ENCODE measurements around the gene NEDD4L. TPM values are rescaled to one million over a fixed set of nuclear protein-coding genes. Genes with fewer than 3 reads are reported as not detected.
A peak's percentile ranks its signal among the peaks of the same experiment; 100 is the strongest.

NEDD4L gene
- total RNA-seq, 1 experiment from 2014 or later: 108 TPM

DNA sequence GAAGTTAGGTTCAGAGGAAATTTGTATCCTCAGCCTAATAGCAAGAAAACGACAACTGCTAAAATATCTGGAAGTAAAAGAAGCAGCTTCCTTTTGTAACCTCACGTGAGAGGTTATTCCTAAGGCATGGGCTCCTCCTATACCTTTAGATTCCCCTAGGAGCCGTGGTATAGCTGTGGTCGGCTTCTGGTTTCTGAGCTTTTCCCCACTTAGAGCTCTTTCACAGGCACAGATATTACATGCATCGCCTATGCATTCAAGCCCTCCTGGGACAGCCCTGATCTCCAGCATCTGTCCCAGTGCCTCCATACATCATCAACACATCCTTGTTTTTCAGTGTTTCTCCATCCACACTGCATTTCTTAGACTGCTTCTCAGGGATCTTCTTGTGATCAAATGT lies 295.9 kb downstream of the NEDD4L start:
- peaks cover 84% of the 10 kb centered on the region for H3K36me3 Mint-ChIP-seq (ENCODE audit: insufficient read depth, unreplicated experiment)
- H3K27ac Mint-ChIP-seq (ENCODE audit: low read depth, unreplicated experiment): peak overlapping the region; percentile 48
- intact Hi-C loops (cut with micrococcal nuclease): loop anchor here (10.0 kb wide), 1 partner anchor 155 kb away; no protein-coding TSS in a partner anchor

GRCh38 chr18:58341916-58342315 lies 297.9 kb downstream of the NEDD4L start:
- Mint-ChIP-seq H3K27me3 (ENCODE audit: insufficient read depth, unreplicated experiment) (no peaks in the 10 kb centered on the region), H3K4me1 (ENCODE audit: insufficient read depth, unreplicated experiment) (peaks cover 5% of the 10 kb centered on the region), H3K27ac (ENCODE audit: low read depth, unreplicated experiment) (no peak overlapping the region), H3K9me3 (ENCODE audit: unreplicated experiment) (no peaks in the 10 kb centered on the region), H3K4me3 (ENCODE audit: unreplicated experiment) (no peak overlapping the region), H3K36me3 (ENCODE audit: insufficient read depth, unreplicated experiment) (peaks cover 70% of the 10 kb centered on the region)
- DNase-seq (ENCODE audit: unreplicated experiment): no peak
- CTCF ChIA-PET: interaction anchor here (0.7 kb wide), 1 partner anchor 11 kb away, joined by 3 read pairs; no protein-coding TSS in a partner anchor
- TF ChIP-seq, protein P1, sequence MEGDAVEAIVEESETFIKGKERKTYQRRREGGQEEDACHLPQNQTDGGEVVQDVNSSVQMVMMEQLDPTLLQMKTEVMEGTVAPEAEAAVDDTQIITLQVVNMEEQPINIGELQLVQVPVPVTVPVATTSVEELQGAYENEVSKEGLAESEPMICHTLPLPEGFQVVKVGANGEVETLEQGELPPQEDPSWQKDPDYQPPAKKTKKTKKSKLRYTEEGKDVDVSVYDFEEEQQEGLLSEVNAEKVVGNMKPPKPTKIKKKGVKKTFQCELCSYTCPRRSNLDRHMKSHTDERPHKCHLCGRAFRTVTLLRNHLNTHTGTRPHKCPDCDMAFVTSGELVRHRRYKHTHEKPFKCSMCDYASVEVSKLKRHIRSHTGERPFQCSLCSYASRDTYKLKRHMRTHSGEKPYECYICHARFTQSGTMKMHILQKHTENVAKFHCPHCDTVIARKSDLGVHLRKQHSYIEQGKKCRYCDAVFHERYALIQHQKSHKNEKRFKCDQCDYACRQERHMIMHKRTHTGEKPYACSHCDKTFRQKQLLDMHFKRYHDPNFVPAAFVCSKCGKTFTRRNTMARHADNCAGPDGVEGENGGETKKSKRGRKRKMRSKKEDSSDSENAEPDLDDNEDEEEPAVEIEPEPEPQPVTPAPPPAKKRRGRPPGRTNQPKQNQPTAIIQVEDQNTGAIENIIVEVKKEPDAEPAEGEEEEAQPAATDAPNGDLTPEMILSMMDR (IDR thresholded peaks at IDR 0.05; ENCODE audit: unreplicated experiment): no peak
- POLR2A ChIA-PET: interaction anchor here (1.1 kb wide), 1 partner anchor 15 kb away, joined by 3 read pairs; no protein-coding TSS in a partner anchor
- intact Hi-C loops (cut with micrococcal nuclease): no loop called here
- BruUV-seq (replicated peaks): no TSS peak

More for the DNA sequence above, 295.9 kb downstream of the NEDD4L start:
- no peak for DNase-seq (ENCODE audit: unreplicated experiment)
- TF ChIP-seq, protein P1 (IDR thresholded peaks at IDR 0.05; ENCODE audit: unreplicated experiment): no peak
- ChIA-PET CTCF (interaction anchor here (0.6 to 1.2 kb wide), 3 partner anchors 14 to 297 kb away, joined by 3 to 8 read pairs (median 3); no protein-coding TSS in a partner anchor), POLR2A (interaction anchor here (0.9 kb wide), 1 partner anchor 108 kb away, joined by 3 read pairs; no protein-coding TSS in a partner anchor)
- H3K4me1 Mint-ChIP-seq (ENCODE audit: insufficient read depth, unreplicated experiment): peaks cover 5% of the 10 kb centered on the region
- no peak overlapping the region for H3K4me3 Mint-ChIP-seq (ENCODE audit: unreplicated experiment)
- no TSS peak for BruUV-seq (replicated peaks)
- H3K27me3 Mint-ChIP-seq (ENCODE audit: insufficient read depth, unreplicated experiment): no peaks in the 10 kb centered on the region
- H3K9me3 Mint-ChIP-seq (ENCODE audit: unreplicated experiment): no peaks in the 10 kb centered on the region

DNA sequence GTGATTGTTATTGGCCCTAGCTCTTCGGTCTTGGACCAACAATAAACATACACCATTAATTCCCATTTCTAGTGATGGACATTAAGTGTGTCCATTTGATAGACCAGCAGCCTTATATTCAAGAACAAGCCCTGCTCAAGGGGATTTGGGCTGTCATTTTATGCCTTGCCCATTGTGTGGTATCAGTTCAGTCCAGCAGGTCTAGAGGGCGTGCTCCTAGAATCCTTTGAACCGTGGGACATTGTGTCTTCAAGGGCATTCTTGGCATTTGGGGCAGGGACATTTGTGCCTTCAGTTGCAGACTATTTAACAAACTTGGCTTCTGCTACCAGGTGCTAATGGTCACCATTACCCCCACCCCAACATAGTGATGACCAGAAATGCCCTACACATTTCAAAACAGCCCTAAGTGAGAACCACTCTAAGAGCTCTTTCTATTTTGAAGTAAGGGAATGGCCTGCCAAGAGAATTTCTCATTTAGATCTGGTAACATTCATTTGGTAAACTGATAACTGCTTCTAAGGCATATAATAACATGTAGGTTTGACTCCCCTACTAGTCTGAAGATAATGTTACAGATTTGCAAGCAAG lies 300.1 kb downstream of the NEDD4L start:
- ChIA-PET CTCF (interaction anchor here (0.6 to 1.0 kb wide), 2 partner anchors 167 to 425 kb away, joined by 3 read pairs; no protein-coding TSS in a partner anchor), POLR2A (interaction anchor here (1.2 kb wide), 1 partner anchor 123 kb away, joined by 4 read pairs; no protein-coding TSS in a partner anchor)
- intact Hi-C loops (cut with micrococcal nuclease): no loop called here
- H3K9me3 Mint-ChIP-seq (ENCODE audit: unreplicated experiment): no peaks in the 10 kb centered on the region
- H3K4me1 Mint-ChIP-seq (ENCODE audit: insufficient read depth, unreplicated experiment): no peaks in the 10 kb centered on the region
- no peak overlapping the region for H3K27ac Mint-ChIP-seq (ENCODE audit: low read depth, unreplicated experiment)
- no TSS peak for BruUV-seq (replicated peaks)
- H3K27me3 Mint-ChIP-seq (ENCODE audit: insufficient read depth, unreplicated experiment): no peaks in the 10 kb centered on the region
- TF ChIP-seq, protein P1 (IDR thresholded peaks at IDR 0.05; ENCODE audit: unreplicated experiment): no peak
- peaks cover 69% of the 10 kb centered on the region for H3K36me3 Mint-ChIP-seq (ENCODE audit: insufficient read depth, unreplicated experiment)
- no peak overlapping the region for H3K4me3 Mint-ChIP-seq (ENCODE audit: unreplicated experiment)
- no peak for DNase-seq (ENCODE audit: unreplicated experiment)

DNA sequence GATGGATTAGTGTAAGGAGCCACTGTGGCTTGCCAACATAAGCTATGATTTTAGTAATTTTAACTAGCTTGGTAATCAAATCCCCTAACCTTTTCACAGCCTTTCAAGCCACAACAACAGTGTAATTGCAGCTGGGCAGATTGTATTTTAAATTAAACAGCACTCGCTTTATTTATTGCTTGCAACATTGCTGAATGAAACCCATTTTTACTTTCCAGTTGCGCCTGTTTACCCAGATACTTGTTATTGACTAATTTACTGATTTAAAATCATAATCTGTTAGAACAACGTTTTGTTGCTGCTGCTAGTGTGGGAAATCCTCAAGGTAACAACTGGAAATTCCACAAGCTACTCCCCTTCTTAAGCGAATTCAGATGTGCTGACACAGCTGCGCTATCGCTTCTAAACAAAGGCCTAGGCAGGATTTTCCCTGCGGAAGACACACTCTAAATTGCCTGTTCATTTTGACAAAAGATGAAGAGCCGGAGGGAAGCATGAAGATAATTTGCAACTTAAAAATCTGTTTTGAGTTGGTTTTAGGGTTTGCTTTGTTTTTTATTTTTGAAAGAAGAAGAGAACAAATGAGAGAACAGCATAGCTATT lies 300.9 kb downstream of the NEDD4L start:
- POLR2A ChIA-PET: interaction anchor here (0.7 to 1.8 kb wide), 4 partner anchors 14 to 124 kb away, joined by 3 to 4 read pairs (median 4); no protein-coding TSS in a partner anchor
- BruUV-seq (replicated peaks): no TSS peak
- CTCF ChIA-PET: interaction anchor here (0.7 to 1.0 kb wide), 2 partner anchors 24 to 168 kb away, joined by 3 read pairs; no protein-coding TSS in a partner anchor

More for the DNA sequence above, 300.9 kb downstream of the NEDD4L start:
- Mint-ChIP-seq H3K27me3 (ENCODE audit: insufficient read depth, unreplicated experiment) (no peaks in the 10 kb centered on the region), H3K4me3 (ENCODE audit: unreplicated experiment) (no peak overlapping the region), H3K9me3 (ENCODE audit: unreplicated experiment) (no peaks in the 10 kb centered on the region), H3K4me1 (ENCODE audit: insufficient read depth, unreplicated experiment) (no peaks in the 10 kb centered on the region), H3K36me3 (ENCODE audit: insufficient read depth, unreplicated experiment) (peaks cover 72% of the 10 kb centered on the region), H3K27ac (ENCODE audit: low read depth, unreplicated experiment) (no peak overlapping the region)
- DNase-seq (ENCODE audit: unreplicated experiment): no peak
- TF ChIP-seq, protein P1 (IDR thresholded peaks at IDR 0.05; ENCODE audit: unreplicated experiment): no peak
- intact Hi-C loops (cut with micrococcal nuclease): no loop called here

Measured in MCF 10A (cell line).